ENCODE data around the gene RNF11.

RNF11 gene

GRCh38 chr1:51308636-51309035, 72.6 kb downstream of the RNF11 start:
- DNase-seq (ENCODE audit: insufficient read length), result no peak
- no peak for FAIRE-seq

GRCh38 chr1:51309291-51309690, 73.2 kb downstream of the RNF11 start:
- TF ChIP-seq TAF1 (IDR thresholded peaks at IDR 0.05; ENCODE audit: borderline replicate concordance, low read depth, low read length), result no peak
- TF ChIP-seq POLR2AphosphoS5 (IDR thresholded peaks at IDR 0.05; ENCODE audit: low read depth, low read length), result no peak
- TF ChIP-seq POLR2A (IDR thresholded peaks at IDR 0.05; ENCODE audit: low read depth, low read length), result no peak
- DNase-seq (ENCODE audit: insufficient read length) (no peak), FAIRE-seq (no peak)

More at GRCh38 chr1:51308636-51309035, 72.6 kb downstream of the RNF11 start:
- TF ChIP-seq TAF1 (IDR thresholded peaks at IDR 0.05; ENCODE audit: borderline replicate concordance, low read depth, low read length) (no peak), POLR2AphosphoS5 (IDR thresholded peaks at IDR 0.05; ENCODE audit: low read depth, low read length) (no peak), POLR2A (IDR thresholded peaks at IDR 0.05; ENCODE audit: low read depth, low read length) (no peak)

- peak; percentile 60 for FAIRE-seq
- no peak for DNase-seq (ENCODE audit: insufficient read length)
- TF ChIP-seq POLR2A (IDR thresholded peaks at IDR 0.05; ENCODE audit: low read depth, low read length) (no peak), TAF1 (IDR thresholded peaks at IDR 0.05; ENCODE audit: borderline replicate concordance, low read depth, low read length) (no peak), POLR2AphosphoS5 (IDR thresholded peaks at IDR 0.05; ENCODE audit: low read depth, low read length) (no peak)
Observed at GRCh38 chr1:51310871-51311613, 75.0 kb downstream of the RNF11 start.

GRCh38 chr1:51311826-51312225, 75.8 kb downstream of the RNF11 start:
- TF ChIP-seq POLR2AphosphoS5 (IDR thresholded peaks at IDR 0.05; ENCODE audit: low read depth, low read length) (no peak), POLR2A (IDR thresholded peaks at IDR 0.05; ENCODE audit: low read depth, low read length) (no peak), TAF1 (IDR thresholded peaks at IDR 0.05; ENCODE audit: borderline replicate concordance, low read depth, low read length) (no peak)
- no peak for DNase-seq (ENCODE audit: insufficient read length)
- no peak for FAIRE-seq

- TF ChIP-seq TAF1 (IDR thresholded peaks at IDR 0.05; ENCODE audit: borderline replicate concordance, low read depth, low read length) (no peak), POLR2AphosphoS5 (IDR thresholded peaks at IDR 0.05; ENCODE audit: low read depth, low read length) (no peak), POLR2A (IDR thresholded peaks at IDR 0.05; ENCODE audit: low read depth, low read length) (no peak)
- no peak for FAIRE-seq
Observed at GRCh38 chr1:51312718-51313117, 76.6 kb downstream of the RNF11 start.

GRCh38 chr1:51313268-51313852, 77.3 kb downstream of the RNF11 start:
- DNase-seq (ENCODE audit: insufficient read length) (no peak), FAIRE-seq (no peak)
- TF ChIP-seq POLR2AphosphoS5 (IDR thresholded peaks at IDR 0.05; ENCODE audit: low read depth, low read length) (no peak), POLR2A (IDR thresholded peaks at IDR 0.05; ENCODE audit: low read depth, low read length) (no peak), TAF1 (IDR thresholded peaks at IDR 0.05; ENCODE audit: borderline replicate concordance, low read depth, low read length) (no peak)

More at GRCh38 chr1:51312718-51313117, 76.6 kb downstream of the RNF11 start:
- DNase-seq (ENCODE audit: insufficient read length), result no peak

GRCh38 chr1:51313961-51314777, 78.1 kb downstream of the RNF11 start:
- TF ChIP-seq TAF1 (IDR thresholded peaks at IDR 0.05; ENCODE audit: borderline replicate concordance, low read depth, low read length) (no peak), POLR2A (IDR thresholded peaks at IDR 0.05; ENCODE audit: low read depth, low read length) (no peak), POLR2AphosphoS5 (IDR thresholded peaks at IDR 0.05; ENCODE audit: low read depth, low read length) (no peak)
- no peak for FAIRE-seq
- no peak for DNase-seq (ENCODE audit: insufficient read length)

- FAIRE-seq (no peak), DNase-seq (ENCODE audit: insufficient read length) (no peak)
- TF ChIP-seq TAF1 (IDR thresholded peaks at IDR 0.05; ENCODE audit: borderline replicate concordance, low read depth, low read length), result no peak
- TF ChIP-seq POLR2A (IDR thresholded peaks at IDR 0.05; ENCODE audit: low read depth, low read length), result no peak
- TF ChIP-seq POLR2AphosphoS5 (IDR thresholded peaks at IDR 0.05; ENCODE audit: low read depth, low read length), result no peak
Observed at GRCh38 chr1:51314974-51315373, 78.9 kb downstream of the RNF11 start.

GRCh38 chr1:51316113-51316845, 80.2 kb downstream of the RNF11 start:
- DNase-seq (ENCODE audit: insufficient read length), result no peak
- TF ChIP-seq TAF1 (IDR thresholded peaks at IDR 0.05; ENCODE audit: borderline replicate concordance, low read depth, low read length), result no peak
- TF ChIP-seq POLR2A (IDR thresholded peaks at IDR 0.05; ENCODE audit: low read depth, low read length), result no peak
- TF ChIP-seq POLR2AphosphoS5 (IDR thresholded peaks at IDR 0.05; ENCODE audit: low read depth, low read length), result no peak
- no peak for FAIRE-seq

GRCh38 chr1:51316846-51317120, 80.7 kb downstream of the RNF11 start:
- no peak for DNase-seq (ENCODE audit: insufficient read length)
- FAIRE-seq, result no peak
- TF ChIP-seq TAF1 (IDR thresholded peaks at IDR 0.05; ENCODE audit: borderline replicate concordance, low read depth, low read length) (no peak), POLR2A (IDR thresholded peaks at IDR 0.05; ENCODE audit: low read depth, low read length) (no peak), POLR2AphosphoS5 (IDR thresholded peaks at IDR 0.05; ENCODE audit: low read depth, low read length) (no peak)

- no peak for FAIRE-seq
Observed at GRCh38 chr1:51317798-51318197, 81.7 kb downstream of the RNF11 start.

More at GRCh38 chr1:51317798-51318197, 81.7 kb downstream of the RNF11 start:
- DNase-seq (ENCODE audit: insufficient read length), result no peak
- TF ChIP-seq TAF1 (IDR thresholded peaks at IDR 0.05; ENCODE audit: borderline replicate concordance, low read depth, low read length), result no peak
- TF ChIP-seq POLR2AphosphoS5 (IDR thresholded peaks at IDR 0.05; ENCODE audit: low read depth, low read length), result no peak
- TF ChIP-seq POLR2A (IDR thresholded peaks at IDR 0.05; ENCODE audit: low read depth, low read length), result no peak
